ENCODE results near the gene RBM3.

DNA sequence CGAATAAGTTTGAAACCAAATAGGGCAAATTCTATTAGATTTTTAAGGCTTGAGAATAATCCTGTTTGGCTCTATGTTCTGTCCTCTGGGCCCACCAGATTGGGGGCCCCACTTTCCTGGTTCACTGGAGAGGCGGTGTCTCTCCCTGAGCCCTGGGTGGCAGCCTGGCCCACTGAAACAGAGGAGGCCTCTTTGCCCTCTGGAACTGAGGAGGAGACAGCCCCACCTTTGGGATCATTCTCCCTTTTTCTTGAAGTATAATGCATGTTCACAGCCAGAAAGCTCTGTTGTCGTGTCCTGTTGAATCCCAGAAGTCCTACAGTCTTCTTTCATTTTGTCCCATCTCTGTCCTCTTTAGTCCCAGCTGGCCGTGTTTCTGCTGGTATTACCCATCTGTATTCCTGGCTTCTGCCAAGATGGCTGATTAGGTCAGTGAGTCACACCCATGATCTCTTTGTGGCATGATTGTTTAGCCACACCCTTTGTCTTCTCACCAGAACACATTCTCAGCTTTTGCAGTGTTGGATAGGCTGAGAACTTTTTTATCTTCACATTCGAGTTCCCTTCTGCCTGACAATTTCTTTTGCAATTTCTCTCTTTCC is 42.8 kb upstream of the RBM3 start:
- TF ChIP-seq, protein P1, sequence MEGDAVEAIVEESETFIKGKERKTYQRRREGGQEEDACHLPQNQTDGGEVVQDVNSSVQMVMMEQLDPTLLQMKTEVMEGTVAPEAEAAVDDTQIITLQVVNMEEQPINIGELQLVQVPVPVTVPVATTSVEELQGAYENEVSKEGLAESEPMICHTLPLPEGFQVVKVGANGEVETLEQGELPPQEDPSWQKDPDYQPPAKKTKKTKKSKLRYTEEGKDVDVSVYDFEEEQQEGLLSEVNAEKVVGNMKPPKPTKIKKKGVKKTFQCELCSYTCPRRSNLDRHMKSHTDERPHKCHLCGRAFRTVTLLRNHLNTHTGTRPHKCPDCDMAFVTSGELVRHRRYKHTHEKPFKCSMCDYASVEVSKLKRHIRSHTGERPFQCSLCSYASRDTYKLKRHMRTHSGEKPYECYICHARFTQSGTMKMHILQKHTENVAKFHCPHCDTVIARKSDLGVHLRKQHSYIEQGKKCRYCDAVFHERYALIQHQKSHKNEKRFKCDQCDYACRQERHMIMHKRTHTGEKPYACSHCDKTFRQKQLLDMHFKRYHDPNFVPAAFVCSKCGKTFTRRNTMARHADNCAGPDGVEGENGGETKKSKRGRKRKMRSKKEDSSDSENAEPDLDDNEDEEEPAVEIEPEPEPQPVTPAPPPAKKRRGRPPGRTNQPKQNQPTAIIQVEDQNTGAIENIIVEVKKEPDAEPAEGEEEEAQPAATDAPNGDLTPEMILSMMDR (tag by site-specific recombination; IDR thresholded peaks at IDR 0.05), result no peak
- no peak for TF ChIP-seq SP3 (tag by site-specific recombination; IDR thresholded peaks at IDR 0.05)
- TF ChIP-seq, protein P2, sequence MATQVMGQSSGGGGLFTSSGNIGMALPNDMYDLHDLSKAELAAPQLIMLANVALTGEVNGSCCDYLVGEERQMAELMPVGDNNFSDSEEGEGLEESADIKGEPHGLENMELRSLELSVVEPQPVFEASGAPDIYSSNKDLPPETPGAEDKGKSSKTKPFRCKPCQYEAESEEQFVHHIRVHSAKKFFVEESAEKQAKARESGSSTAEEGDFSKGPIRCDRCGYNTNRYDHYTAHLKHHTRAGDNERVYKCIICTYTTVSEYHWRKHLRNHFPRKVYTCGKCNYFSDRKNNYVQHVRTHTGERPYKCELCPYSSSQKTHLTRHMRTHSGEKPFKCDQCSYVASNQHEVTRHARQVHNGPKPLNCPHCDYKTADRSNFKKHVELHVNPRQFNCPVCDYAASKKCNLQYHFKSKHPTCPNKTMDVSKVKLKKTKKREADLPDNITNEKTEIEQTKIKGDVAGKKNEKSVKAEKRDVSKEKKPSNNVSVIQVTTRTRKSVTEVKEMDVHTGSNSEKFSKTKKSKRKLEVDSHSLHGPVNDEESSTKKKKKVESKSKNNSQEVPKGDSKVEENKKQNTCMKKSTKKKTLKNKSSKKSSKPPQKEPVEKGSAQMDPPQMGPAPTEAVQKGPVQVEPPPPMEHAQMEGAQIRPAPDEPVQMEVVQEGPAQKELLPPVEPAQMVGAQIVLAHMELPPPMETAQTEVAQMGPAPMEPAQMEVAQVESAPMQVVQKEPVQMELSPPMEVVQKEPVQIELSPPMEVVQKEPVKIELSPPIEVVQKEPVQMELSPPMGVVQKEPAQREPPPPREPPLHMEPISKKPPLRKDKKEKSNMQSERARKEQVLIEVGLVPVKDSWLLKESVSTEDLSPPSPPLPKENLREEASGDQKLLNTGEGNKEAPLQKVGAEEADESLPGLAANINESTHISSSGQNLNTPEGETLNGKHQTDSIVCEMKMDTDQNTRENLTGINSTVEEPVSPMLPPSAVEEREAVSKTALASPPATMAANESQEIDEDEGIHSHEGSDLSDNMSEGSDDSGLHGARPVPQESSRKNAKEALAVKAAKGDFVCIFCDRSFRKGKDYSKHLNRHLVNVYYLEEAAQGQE (tag by site-specific recombination; IDR thresholded peaks at IDR 0.05), result no peak
- no peak for TF ChIP-seq ZNF792 (tag by site-specific recombination; IDR thresholded peaks at IDR 0.05)
- TF ChIP-seq, protein P3, sequence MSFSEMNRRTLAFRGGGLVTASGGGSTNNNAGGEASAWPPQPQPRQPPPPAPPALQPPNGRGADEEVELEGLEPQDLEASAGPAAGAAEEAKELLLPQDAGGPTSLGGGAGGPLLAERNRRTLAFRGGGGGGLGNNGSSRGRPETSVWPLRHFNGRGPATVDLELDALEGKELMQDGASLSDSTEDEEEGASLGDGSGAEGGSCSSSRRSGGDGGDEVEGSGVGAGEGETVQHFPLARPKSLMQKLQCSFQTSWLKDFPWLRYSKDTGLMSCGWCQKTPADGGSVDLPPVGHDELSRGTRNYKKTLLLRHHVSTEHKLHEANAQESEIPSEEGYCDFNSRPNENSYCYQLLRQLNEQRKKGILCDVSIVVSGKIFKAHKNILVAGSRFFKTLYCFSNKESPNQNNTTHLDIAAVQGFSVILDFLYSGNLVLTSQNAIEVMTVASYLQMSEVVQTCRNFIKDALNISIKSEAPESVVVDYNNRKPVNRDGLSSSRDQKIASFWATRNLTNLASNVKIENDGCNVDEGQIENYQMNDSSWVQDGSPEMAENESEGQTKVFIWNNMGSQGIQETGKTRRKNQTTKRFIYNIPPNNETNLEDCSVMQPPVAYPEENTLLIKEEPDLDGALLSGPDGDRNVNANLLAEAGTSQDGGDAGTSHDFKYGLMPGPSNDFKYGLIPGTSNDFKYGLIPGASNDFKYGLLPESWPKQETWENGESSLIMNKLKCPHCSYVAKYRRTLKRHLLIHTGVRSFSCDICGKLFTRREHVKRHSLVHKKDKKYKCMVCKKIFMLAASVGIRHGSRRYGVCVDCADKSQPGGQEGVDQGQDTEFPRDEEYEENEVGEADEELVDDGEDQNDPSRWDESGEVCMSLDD (tag by site-specific recombination; IDR thresholded peaks at IDR 0.05), result no peak
- no peak for TF ChIP-seq ZNF274 (IDR thresholded peaks at IDR 0.05; ENCODE audit: low read length)
- no peak for TF ChIP-seq ZNF274 (tag by site-specific recombination; IDR thresholded peaks at IDR 0.05; ENCODE audit: borderline replicate concordance)
- no peak for TF ChIP-seq SP2 (tag by site-specific recombination; IDR thresholded peaks at IDR 0.05)
- TF ChIP-seq YY1 (tag by site-specific recombination; IDR thresholded peaks at IDR 0.05), result no peak
